Activated T-cell treated with anti-CD3 and anti-CD28 coated beads, Interleukin-2, amount 50 U/mL, for 4 hours (primary cell): Measurements from ENCODE around the gene PCAT7. TPM values are rescaled to one million over a fixed set of nuclear protein-coding genes. Genes with fewer than 3 reads are reported as not detected.
A peak's percentile ranks its signal among the peaks of the same experiment; 100 is the strongest.
"Not testable (repeated sequence)": the region's sequence is repeated elsewhere in the genome, so short reads cannot be mapped to it uniquely, and the experiment has no call there.

ENCODE experiments used
- ATAC-seq, 2 donors: fragments of 200-7000 bp; cut with Tn5 transposase; one replicate each; pipeline ENCODE4 v1.10.0; 2021
- DNase-seq: peaks from one replicate; pipeline ENCODE4 v3.0.0-alpha.2; 2020
- H3K27me3 Mint-ChIP-seq: one replicate; pipeline ENCODE4 v1.8.0; 2021; ENCODE audit warnings: low read depth, mixed read lengths
- H3K36me3 Mint-ChIP-seq: one replicate; pipeline ENCODE4 v1.8.0; 2022; ENCODE audit warnings: mixed read lengths; ENCODE audit not compliant: insufficient read depth
- H3K4me1 Mint-ChIP-seq: one replicate; pipeline ENCODE4 v1.8.0; 2021; ENCODE audit warnings: low read depth, mixed read lengths
- H3K4me3 Mint-ChIP-seq: one replicate; pipeline ENCODE4 v1.8.0; 2021; ENCODE audit warnings: mild to moderate bottlenecking, moderate library complexity, mixed read lengths
- H3K9me3 Mint-ChIP-seq: one replicate; pipeline ENCODE4 v1.8.0; 2021; ENCODE audit warnings: mixed read lengths
- total RNA-seq, 3 donors: library from RNA; stranded (reverse); gene quantifications; one replicate each; pipeline ENCODE4 v1.2.1, GENCODE V29; 2021

The PCAT7 gene
- total RNA-seq = not detected

DNA sequence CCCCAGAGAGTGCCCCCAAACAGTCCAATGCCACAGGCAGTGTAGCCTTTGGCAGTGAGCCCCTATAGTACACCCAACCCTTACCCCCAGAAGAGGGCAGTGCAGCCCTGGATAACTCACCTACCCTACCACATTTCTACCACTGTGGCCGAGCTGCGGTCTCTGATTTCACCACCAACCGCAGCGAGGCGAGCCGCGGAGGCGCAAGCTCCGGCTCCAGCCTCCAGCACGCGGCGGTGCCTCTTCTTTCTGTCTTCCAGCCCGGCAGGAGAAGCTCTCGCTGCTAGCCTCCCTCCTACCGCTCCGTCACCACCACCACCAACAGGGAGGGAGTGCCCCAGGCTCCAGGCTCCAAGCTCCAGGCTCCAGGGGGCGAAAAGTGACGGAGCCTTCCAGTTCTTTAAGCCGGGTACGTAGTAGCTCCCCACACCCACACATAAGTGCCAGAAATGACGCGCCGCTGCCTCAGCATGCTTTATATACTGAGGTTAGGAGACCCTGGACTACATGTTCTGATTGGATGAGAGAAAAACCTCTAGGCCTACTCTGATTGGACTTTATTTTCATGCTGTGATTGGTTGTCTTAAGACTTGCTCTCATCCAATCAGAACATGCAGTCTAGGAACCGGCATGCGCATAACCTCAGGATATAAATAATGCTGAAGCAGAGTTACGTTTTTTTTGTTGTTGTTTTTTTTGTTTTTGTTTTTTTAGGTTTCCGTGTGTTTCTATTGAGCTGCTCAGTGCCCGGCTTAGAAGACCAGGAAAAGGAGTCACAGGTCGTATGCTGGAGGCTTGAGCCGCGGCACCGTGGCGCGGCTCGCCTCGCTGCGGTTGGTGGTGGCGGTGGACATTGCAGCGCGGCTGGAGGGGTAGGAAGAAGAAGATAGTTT, at the start of gene PCAT7:
PCAT7 (plus strand) TSS at position 645 of the 893 bp plus-strand sequence.
- DNase-seq (no peak), ATAC-seq (peak; percentile 78 to 84)
- peaks cover 3% of the 10 kb centered on the region for H3K27me3 Mint-ChIP-seq
- no peaks in the 10 kb centered on the region for H3K9me3 Mint-ChIP-seq
- H3K4me3 Mint-ChIP-seq = no peak within 1 kb of the TSS
- H3K4me1 Mint-ChIP-seq = no peaks in the 10 kb centered on the region
- H3K36me3 Mint-ChIP-seq = no peaks in the 10 kb centered on the region

DNA sequence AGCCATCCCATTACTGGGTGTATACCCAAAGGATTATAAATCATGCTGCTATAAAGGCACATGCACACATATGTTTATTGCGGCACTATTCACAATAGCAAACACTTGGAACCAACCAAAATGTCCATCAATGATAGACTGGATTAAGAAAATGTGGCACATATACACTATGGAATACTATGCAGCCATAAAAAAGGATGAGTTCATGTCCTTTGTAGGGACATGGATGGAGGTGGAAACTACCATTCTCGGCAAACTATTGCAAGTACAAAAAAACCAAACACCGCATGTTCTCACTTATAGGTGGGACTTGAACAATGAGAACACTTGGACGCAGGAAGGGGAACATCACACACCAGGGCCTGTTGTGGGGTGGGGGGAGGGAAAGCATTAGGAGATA, 48.5 kb upstream of the PCAT7 start:
- H3K4me1 Mint-ChIP-seq, ATAC-seq, H3K4me3 Mint-ChIP-seq, H3K9me3 Mint-ChIP-seq, H3K36me3 Mint-ChIP-seq, DNase-seq: not testable (repeated sequence)
- peaks cover 18% of the 10 kb centered on the region for H3K27me3 Mint-ChIP-seq

DNA sequence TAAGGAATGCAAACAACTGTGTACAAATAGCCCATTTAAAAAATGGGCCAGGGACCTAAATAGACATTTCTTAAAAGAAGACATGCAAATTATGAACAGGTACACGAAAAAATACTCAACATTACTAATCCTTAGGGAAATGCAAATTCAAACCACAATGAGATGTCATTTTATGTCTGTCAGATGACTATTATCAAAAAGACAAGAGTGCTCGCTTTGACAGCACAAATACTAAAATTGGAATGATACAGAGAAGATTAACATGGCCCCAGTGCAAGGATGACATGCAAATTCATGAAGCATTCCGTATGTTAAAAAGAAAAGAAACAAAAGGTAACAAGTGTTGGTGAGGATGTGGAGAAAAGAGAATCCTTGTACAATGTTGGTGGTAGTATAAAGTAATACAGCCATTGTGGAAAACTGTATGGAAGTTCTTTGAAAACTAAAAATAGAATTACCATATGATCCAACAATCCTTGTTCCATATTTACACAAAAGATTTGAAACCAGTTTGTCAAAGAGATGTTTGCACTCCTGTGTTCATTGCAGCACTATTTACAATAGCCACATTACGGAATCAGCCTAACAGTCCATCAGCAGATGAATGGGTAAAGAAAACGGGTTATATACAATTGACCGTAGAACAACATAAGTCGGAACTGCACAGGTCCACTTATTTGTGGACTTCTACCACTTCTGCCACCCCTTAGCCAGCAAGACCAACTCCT, 47.2 kb upstream of the PCAT7 start:
- DNase-seq = no peak
- Mint-ChIP-seq H3K36me3 (no peaks in the 10 kb centered on the region), H3K4me1 (no peaks in the 10 kb centered on the region), H3K27me3 (peaks cover 17% of the 10 kb centered on the region), H3K9me3 (peaks cover 6% of the 10 kb centered on the region), H3K4me3 (no peak overlapping the region)
- ATAC-seq = no peak

DNA sequence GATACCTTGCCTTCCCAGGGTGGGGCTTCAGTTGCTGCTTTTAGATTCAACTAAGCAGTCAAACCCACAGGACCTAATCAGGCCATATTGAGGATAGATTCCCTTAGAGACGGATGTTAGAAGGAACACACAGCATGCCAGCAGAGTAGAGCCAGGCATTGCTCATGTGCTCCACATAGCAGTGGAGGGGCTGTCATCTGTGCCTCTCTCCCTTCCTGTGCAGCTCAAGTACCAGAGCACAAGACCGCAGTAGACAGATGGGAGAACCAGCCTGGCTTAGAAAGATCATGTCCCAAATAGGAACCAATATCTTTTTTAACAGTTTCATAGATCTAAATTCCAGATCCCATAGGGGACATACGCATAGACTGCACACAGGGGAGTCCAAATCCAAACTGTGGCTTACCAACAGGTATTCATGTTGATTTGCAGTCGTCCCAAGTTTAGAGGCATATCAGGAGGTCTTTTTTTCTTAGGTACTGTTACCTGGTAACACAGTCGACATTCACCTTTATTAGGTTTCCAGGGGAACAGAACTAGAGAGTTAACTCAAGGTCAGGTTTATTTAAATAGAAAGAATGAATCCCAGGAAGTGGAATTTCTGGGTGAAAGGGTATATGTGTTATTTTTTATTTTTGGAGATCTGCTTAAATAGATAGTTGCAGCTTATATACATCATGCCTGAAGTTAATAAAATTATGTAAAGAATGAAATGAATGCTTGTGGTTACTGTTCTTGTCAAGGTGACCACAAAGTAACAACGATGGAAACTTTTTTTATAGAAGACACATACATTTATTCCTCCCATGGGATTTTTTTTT, 43.5 kb upstream of the PCAT7 start:
- H3K9me3 Mint-ChIP-seq = no peaks in the 10 kb centered on the region
- H3K4me1 Mint-ChIP-seq = no peaks in the 10 kb centered on the region
- H3K27me3 Mint-ChIP-seq = peaks cover 4% of the 10 kb centered on the region
- no peaks in the 10 kb centered on the region for H3K36me3 Mint-ChIP-seq
- no peak overlapping the region for H3K4me3 Mint-ChIP-seq
- DNase-seq (no peak), ATAC-seq (no peak)

DNA sequence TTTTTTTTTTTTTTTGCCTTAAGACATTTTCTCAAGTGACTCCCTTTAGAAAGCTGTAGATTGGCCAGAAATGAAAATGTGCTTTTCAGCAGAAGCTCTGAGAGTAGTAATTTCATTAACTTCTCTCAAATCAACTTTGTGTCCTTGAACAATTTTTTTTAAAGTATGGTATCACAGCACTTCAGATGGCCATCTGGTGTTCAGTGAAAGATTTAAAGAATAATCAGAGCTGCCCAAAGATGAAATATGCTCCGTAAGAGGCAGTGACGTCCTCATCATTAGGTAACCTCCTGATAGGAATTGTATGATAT, 43.0 kb upstream of the PCAT7 start:
- no peak for DNase-seq
- no peaks in the 10 kb centered on the region for H3K4me1 Mint-ChIP-seq
- no peaks in the 10 kb centered on the region for H3K36me3 Mint-ChIP-seq
- H3K4me3 Mint-ChIP-seq = no peak overlapping the region
- no peaks in the 10 kb centered on the region for H3K9me3 Mint-ChIP-seq
- peaks cover 3% of the 10 kb centered on the region for H3K27me3 Mint-ChIP-seq
- no peak for ATAC-seq

DNA sequence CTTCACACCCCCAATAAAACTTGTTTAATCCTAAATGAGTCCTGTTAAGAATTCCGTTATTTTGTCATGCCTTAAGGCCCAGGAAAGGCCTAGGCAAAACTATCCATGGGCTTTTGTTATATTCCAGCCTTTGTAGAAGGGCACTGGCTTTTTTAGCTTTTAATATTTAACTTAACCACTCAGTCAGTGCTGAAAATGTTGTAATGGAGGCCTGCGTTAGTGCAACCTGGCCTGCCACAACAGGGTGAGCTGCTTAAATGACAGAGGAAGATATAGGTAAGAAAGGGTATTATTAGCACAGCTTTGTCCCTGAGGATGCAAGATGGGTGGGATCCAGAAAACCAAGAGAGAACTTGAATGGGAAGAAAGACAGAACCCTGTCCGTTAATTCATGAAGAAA, 40.2 kb upstream of the PCAT7 start:
- H3K4me3 Mint-ChIP-seq = no peak overlapping the region
- no peaks in the 10 kb centered on the region for H3K4me1 Mint-ChIP-seq
- no peaks in the 10 kb centered on the region for H3K36me3 Mint-ChIP-seq
- no peak for ATAC-seq
- no peak for DNase-seq
- no peaks in the 10 kb centered on the region for H3K9me3 Mint-ChIP-seq
- peaks cover 6% of the 10 kb centered on the region for H3K27me3 Mint-ChIP-seq

DNA sequence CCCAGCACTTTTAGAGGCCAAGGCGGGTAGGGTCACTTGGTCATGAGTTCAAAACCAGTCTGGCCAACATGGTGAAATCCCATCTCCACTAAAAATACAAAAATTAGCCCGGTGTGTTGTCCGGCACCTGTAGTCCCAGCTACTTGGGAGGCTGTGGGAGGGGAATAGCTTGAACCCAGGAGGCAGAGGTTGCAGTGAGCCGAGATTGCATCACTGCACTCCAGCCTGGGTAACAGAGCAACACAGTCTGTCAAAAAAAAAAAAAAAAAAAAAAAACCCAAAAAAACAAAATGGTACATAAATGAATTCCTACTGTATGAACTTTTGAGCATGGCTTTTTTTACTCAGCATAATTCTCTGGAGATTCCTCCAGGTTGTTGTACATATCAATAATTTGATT, 37.6 kb upstream of the PCAT7 start:
- Mint-ChIP-seq H3K4me1 (no peaks in the 10 kb centered on the region), H3K36me3 (no peaks in the 10 kb centered on the region)
- ATAC-seq = no peak

DNA sequence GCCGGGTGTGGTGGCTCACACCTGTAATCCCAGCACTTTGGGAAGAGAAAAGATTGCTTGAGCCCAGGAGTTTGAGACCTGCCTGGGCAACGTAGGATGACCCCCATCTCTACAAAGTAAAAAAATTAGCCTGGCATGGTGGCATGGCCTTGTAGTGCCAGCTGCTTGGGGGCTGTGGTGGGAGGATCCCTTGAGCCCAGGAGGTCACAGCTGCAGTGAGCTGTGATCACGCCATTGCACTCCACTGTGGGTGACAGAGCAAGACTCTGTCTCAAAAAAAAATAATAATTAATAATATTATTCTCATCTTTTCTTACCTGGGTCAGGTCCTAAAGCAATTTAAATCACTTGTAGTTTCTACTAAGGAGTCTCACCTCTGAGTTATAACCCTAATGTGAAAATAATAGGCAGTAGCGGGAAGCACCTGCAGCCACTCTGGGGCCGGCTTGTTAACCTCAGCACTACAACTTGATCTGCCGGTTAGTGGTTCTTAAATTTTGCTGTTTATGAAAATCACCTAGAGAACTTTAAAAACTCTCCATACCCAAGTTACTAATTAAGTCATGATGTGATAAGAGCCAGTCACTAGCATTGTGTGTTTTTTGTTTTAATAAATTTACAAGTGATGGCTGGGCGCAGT, 29.4 kb upstream of the PCAT7 start:
- Mint-ChIP-seq H3K4me3 (no peak overlapping the region), H3K4me1 (no peaks in the 10 kb centered on the region), H3K36me3 (no peaks in the 10 kb centered on the region), H3K9me3 (no peaks in the 10 kb centered on the region), H3K27me3 (peaks cover 13% of the 10 kb centered on the region)
- no peak for ATAC-seq
- no peak for DNase-seq

More for the DNA sequence above, 37.6 kb upstream of the PCAT7 start:
- Mint-ChIP-seq H3K9me3 (no peaks in the 10 kb centered on the region), H3K4me3 (no peak overlapping the region), H3K27me3 (peaks cover 11% of the 10 kb centered on the region)
- DNase-seq = no peak

DNA sequence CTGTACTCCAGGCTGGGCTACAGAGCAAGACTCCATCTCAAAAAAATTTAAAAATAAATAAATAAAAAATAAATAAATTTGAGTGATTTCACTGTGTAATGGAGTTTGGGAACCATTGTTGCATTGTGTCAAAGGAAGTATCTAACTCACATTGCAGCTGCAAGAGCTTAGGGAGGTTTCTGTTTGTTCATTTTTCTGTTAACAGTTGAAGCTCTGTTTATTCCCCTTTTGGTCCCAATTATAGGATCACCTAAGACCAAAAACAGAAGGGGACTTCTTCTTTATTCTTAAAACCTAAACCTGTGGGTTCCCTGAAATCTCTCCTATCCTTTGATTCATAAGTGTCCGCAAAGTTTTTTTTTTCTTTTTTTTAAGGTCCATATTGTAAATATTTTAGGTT, 28.6 kb upstream of the PCAT7 start:
- Mint-ChIP-seq H3K36me3 (no peaks in the 10 kb centered on the region), H3K4me3 (no peak overlapping the region), H3K4me1 (no peaks in the 10 kb centered on the region), H3K27me3 (peaks cover 13% of the 10 kb centered on the region), H3K9me3 (no peaks in the 10 kb centered on the region)
- DNase-seq (no peak), ATAC-seq (no peak)

DNA sequence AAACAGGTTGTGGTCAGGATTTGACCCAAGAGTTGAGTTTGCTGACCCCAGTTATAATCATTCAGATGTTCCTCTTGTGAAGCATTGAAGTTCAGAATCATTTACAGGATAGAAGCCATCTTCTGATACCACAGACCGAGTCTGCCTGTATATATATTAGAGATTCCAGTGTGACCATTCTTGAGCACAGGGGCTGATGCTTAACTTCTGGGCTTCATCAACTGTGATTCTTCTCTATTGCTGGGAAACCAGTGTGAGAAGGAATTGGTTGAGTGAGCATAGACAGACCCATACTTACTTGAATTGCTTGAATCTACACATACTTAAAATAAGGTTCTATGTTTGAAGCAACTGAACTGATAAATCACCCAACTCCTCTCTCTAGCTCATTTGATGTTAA, 27.9 kb upstream of the PCAT7 start:
- no peak for ATAC-seq
- DNase-seq = no peak
- Mint-ChIP-seq H3K4me3 (no peak overlapping the region), H3K36me3 (no peaks in the 10 kb centered on the region), H3K27me3 (peaks cover 13% of the 10 kb centered on the region), H3K4me1 (no peaks in the 10 kb centered on the region), H3K9me3 (no peaks in the 10 kb centered on the region)

DNA sequence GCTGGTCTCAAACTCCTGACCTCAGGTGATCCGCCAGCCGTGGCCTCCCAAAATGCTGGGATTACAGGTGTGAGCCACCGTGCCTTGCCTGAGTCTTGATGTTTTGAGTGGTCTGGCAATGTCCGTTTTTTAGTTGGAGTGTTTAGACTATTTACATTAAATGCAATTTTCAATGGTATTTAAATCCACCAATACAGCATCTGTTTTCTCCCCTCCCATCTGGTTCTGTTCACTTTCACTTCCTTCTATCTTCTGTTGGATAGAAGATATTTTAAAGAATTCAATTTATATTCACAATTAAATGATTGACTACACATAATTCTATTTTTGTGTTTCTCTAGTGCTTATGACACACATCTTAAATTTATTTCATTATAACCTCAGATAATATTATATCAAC, 26.0 kb upstream of the PCAT7 start:
- no peak overlapping the region for H3K4me3 Mint-ChIP-seq

DNA sequence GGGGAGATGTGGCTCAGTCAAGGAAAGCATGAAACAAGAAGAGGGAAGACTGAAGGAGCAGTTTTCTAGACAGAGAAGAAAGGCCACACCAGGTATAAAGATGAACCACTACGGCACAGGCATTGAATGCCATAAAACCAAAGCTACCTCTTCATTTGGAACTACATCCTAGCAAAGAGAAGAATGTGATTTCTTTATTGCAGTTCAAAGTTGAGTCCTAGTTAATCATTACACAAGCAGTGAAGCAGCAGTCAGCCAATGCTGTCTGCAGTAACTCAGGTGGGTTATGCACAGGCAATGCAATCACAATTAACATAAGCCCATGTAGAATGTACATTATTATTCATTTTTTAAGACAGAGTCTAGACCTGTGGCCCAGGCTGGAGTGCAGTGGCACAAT, 21.7 kb upstream of the PCAT7 start:
- Mint-ChIP-seq H3K9me3 (no peaks in the 10 kb centered on the region), H3K36me3 (no peaks in the 10 kb centered on the region), H3K27me3 (peaks cover 6% of the 10 kb centered on the region), H3K4me3 (no peak overlapping the region), H3K4me1 (no peaks in the 10 kb centered on the region)
- ATAC-seq = no peak
- DNase-seq = no peak

More for the DNA sequence above, 26.0 kb upstream of the PCAT7 start:
- H3K9me3 Mint-ChIP-seq = no peaks in the 10 kb centered on the region
- H3K36me3 Mint-ChIP-seq = no peaks in the 10 kb centered on the region
- peaks cover 17% of the 10 kb centered on the region for H3K27me3 Mint-ChIP-seq
- no peak for DNase-seq
- H3K4me1 Mint-ChIP-seq = no peaks in the 10 kb centered on the region
- no peak for ATAC-seq

DNA sequence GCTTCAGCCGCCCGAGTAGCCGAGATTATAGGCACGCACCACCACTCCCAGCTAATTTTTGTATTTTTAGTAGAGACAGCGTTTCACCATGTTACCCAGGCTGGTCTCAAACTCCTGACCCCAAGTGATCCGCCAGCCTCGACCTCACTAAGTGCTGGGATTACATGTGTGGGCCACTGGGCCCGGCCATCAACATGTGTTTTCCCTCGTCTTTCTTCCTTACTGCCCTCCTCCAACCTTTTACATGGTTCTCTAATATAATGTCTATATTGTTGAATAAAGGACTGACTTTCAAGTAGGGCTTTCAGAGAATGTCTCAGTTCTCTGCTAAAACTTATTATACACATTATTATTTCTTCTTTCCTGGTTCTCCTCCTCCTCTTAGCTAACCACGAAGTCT, 21.3 kb upstream of the PCAT7 start:
- H3K36me3 Mint-ChIP-seq = no peaks in the 10 kb centered on the region
- peaks cover 6% of the 10 kb centered on the region for H3K27me3 Mint-ChIP-seq
- DNase-seq (no peak), ATAC-seq (no peak)
- no peaks in the 10 kb centered on the region for H3K4me1 Mint-ChIP-seq
- H3K4me3 Mint-ChIP-seq = no peak overlapping the region
- no peaks in the 10 kb centered on the region for H3K9me3 Mint-ChIP-seq

DNA sequence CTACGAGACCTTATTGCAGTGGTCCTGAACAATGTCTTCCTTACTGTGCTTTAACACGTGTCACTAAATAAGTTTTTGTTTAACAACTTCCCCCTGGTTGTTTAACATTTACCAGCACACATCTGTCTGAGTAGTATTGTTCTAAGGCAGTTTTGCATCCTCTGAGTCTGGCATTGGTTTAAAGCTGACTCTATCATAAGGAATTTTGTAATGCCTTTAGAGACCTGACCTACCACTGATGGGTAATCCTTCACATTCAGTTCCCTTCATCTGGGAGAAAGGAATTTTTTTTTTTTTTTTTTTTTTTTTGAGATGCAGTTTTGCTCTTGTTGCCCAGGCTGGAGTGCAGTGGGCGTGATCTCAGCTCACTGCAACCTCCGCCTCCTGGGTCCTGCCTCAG, 20.0 kb upstream of the PCAT7 start:
- peaks cover 6% of the 10 kb centered on the region for H3K27me3 Mint-ChIP-seq
- no peak for DNase-seq
- no peak overlapping the region for H3K4me3 Mint-ChIP-seq
- no peaks in the 10 kb centered on the region for H3K4me1 Mint-ChIP-seq
- H3K36me3 Mint-ChIP-seq = no peaks in the 10 kb centered on the region
- ATAC-seq = no peak
- H3K9me3 Mint-ChIP-seq = no peaks in the 10 kb centered on the region
